ENCODE results near the gene SMC1B. TPM values are rescaled to one million over a fixed set of nuclear protein-coding genes. Genes with fewer than 3 reads are reported as not detected.
"Not testable (repeated sequence)": the region's sequence is repeated elsewhere in the genome, so short reads cannot be mapped to it uniquely, and the experiment has no call there.

The SMC1B gene
- total RNA-seq, 1 donor, result 0.10 TPM

DNA sequence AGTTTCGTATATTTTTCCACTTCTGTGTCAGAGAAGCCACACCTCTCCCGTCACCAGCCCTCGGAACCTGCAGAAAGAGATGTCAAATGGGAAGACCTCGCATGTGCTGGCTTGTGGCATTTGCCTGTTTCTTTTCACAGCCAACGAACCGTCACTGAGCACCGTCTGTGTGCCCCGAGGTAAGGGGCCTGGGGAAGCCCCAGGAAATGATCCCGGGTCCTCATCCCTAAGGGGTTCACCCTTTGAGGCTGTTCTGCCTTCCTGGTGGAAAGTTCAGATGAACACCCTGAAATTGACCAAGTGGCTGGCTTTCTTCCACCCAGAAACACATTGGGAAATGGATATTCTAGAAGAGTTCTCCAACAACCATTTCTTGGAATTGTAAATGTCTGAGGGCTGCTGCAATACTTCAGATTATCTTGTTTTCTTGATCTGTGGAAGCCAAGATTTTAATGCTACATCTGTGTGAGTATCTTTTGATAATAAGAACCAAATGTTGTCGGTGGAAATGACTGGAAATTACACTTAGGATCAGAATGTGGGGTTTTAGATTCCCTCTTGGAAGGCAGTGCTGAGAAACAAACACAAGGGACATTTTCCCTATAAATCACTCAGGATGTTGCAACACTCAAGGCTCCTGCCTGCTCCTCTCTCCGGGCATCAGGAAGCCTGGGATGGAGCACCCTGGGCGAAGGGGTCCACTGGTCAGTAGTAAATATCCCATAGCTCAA is 37.7 kb upstream of the SMC1B start:
- no peaks in the 10 kb centered on the region for H3K27me3 ChIP-seq (ENCODE audit: insufficient read depth, low read length)
- H3K4me3 ChIP-seq (ENCODE audit: low read length), result no peak overlapping the region
- no peaks in the 10 kb centered on the region for H3K4me1 ChIP-seq (ENCODE audit: insufficient read depth, low read length)

DNA sequence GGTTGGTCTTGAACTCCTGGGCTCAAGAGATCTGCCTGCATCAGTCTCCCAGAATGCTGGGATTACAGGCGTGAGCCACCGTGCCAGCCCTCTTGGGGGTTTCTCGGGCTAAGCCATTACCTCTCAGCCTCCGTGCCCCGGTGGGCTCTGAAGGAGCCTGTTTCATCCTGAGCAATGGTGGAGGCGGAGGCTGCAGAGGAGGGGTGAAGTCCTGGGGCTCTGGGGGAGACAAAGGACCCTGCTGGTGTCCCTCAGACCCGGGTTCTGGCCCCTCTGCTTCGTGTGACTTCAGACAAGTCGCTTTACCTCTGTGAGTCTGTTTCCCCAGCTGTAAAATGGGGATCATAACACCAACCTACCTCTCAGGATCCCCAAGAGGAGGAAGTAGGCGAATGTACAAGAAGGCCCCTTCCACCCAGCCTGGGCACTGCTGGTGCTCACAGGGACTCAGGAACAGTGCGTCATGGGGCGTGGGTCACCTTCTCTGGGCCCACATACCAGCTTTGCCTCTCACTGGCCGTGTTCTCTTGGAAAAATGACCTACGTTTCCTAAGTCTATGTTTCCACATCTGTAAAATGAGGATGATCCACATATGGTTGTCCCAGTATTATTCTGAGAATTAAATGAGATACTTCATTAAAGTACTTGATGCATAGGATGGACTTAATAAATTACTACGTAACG is 36.8 kb upstream of the SMC1B start:
- H3K27me3 ChIP-seq (ENCODE audit: insufficient read depth, low read length), result no peaks in the 10 kb centered on the region
- H3K4me1 ChIP-seq (ENCODE audit: insufficient read depth, low read length), result no peaks in the 10 kb centered on the region
- H3K9me3 ChIP-seq (ENCODE audit: low read depth, low read length), result no peaks in the 10 kb centered on the region
- H3K4me3 ChIP-seq (ENCODE audit: low read length), result no peak overlapping the region

More for the DNA sequence above, 37.7 kb upstream of the SMC1B start:
- no peaks in the 10 kb centered on the region for H3K9me3 ChIP-seq (ENCODE audit: low read depth, low read length)

DNA sequence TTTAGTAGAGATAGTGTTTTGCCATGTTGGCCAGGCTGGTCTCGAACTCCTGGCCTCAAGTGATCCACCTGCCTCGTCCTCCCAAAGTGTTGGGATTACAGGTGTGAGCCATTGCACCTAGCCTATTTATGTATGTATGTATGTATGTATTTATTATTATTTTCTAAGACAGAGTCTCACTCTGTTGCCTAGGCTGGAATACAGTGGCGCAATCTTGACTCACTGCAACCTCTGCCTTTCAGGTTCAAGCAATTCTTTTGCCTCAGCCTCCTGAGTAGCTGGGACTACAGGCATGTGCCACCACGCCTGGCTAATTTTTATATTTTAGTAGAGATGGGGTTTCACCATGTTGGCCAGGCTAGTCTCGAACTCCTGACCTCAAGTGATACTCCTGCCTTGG is 36.0 kb upstream of the SMC1B start:
- H3K4me3 ChIP-seq (ENCODE audit: low read length), result not testable (repeated sequence)

DNA sequence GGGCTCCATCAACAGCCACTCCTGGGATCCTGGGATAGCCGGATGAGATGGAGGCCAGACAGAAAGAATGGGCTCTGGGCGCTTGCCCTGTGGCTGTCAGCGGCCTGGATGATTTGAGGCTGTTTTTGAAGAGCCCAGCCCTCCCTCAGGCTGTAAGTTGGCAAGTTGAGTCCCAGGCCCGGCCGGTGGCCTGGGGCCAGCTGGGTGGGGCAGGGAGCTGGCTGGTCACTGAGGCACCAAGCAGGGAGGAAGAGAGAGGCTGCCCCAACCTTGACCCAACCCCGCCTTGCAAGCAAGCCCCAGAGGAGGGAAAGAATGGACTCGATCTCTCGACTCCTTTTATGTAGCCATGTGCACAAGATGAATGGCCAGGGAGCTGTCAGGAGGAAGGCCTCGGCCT is 35.0 kb upstream of the SMC1B start:
- no peaks in the 10 kb centered on the region for H3K4me1 ChIP-seq (ENCODE audit: insufficient read depth, low read length)
- H3K27me3 ChIP-seq (ENCODE audit: insufficient read depth, low read length), result no peaks in the 10 kb centered on the region
- no peak overlapping the region for H3K4me3 ChIP-seq (ENCODE audit: low read length)
- H3K9me3 ChIP-seq (ENCODE audit: low read depth, low read length), result no peaks in the 10 kb centered on the region

More for the DNA sequence above, 36.0 kb upstream of the SMC1B start:
- not testable (repeated sequence) for H3K27me3 ChIP-seq (ENCODE audit: insufficient read depth, low read length); H3K9me3 ChIP-seq (ENCODE audit: low read depth, low read length); H3K4me1 ChIP-seq (ENCODE audit: insufficient read depth, low read length)

DNA sequence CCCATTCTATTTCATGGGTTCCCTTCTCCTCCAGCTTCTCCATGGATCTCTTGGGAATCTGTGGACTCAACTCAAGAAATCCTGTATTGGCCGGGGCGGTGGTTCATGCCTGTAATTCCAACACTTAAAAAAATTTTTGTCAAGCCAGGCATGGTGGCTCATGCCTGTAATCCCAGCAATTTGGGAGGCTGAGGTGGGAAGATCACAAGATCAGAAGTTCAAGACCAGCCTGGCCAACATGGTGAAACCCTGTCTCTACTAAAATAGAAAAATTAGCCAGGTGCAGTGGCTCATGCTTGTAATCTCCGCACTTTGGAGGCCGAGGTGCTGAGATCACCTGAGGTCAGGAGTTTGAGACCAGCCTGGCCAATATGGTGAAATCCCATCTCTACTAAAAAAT is 34.2 kb upstream of the SMC1B start:
- not testable (repeated sequence) for H3K4me3 ChIP-seq (ENCODE audit: low read length); H3K4me1 ChIP-seq (ENCODE audit: insufficient read depth, low read length); H3K9me3 ChIP-seq (ENCODE audit: low read depth, low read length); H3K27me3 ChIP-seq (ENCODE audit: insufficient read depth, low read length)

DNA sequence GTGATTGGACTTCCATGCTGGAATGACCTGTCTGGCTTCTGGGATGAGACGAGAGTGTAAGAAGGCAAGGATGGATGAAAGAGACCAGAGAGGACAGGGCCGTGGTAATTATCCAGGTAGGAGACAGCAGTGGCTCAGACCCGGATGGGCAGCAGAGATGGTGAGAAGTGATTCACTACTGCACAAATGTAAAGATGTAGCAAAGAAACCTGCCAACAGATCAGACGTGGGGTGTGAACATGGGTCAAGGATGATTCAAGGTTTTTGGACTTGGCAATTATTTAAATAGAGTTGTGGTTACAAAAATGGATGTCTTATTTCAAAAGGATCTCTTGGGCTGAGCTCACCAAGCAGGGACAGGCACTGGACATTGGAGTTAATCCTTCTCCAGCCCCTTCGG is 32.8 kb upstream of the SMC1B start:
- no peaks in the 10 kb centered on the region for H3K9me3 ChIP-seq (ENCODE audit: low read depth, low read length)
- H3K4me1 ChIP-seq (ENCODE audit: insufficient read depth, low read length), result no peaks in the 10 kb centered on the region
- no peak overlapping the region for H3K4me3 ChIP-seq (ENCODE audit: low read length)
- H3K27me3 ChIP-seq (ENCODE audit: insufficient read depth, low read length), result no peaks in the 10 kb centered on the region

DNA sequence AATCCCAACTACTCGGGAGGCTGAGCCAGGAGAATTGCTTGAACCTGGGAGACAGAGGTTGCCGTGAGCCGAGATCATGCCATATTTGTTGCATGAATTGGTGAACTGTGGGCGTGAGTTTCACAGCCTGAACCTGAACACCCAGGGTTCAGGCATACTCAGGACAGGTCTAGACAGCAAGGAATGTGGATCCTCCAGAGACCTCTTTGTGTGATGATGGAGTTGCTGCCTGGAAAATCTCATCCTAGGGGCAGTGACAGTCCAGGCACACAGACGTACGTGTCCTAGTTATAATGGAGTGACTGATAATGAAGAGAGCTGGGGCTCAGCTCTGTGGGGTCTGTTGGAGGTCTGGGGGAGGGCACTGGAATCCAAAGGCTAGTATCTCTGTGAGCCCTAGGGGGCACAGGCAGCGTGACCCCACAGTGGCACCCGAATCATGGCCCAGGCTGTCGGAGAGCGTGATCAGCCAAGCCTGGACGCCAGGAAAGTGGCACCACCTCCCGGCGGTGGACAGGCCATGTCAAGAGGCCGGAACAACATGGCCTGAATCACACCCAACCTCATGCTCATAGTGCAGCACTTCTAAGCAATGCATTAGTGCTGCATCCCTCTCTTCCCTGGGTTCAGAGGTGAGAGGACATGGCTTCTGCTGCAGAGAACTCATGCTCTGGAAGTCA is 31.8 kb upstream of the SMC1B start:
- Histone ChIP-seq H3K4me1 (ENCODE audit: insufficient read depth, low read length) (no peaks in the 10 kb centered on the region), H3K4me3 (ENCODE audit: low read length) (no peak overlapping the region), H3K9me3 (ENCODE audit: low read depth, low read length) (no peaks in the 10 kb centered on the region), H3K27me3 (ENCODE audit: insufficient read depth, low read length) (no peaks in the 10 kb centered on the region)

DNA sequence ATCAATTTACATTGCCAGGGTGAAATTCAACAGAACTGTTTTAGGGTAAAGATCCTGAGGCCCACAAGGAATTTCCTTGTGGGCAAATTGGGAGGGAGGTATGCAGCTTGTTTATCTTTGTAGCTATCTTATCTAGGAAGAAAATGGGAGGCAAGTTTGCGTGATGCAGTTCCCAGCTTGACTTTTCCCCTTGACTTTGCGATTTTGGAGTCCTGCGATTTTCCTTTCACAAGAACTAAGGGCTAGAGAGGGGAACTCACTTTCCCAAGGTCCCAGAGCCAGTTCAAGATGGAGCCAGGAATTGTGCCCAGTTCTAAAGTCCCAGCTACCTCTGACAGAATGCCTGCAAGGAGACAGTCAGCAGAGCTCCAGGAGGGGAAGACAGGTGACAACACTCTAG is 30.8 kb upstream of the SMC1B start:
- H3K9me3 ChIP-seq (ENCODE audit: low read depth, low read length), result no peaks in the 10 kb centered on the region
- no peaks in the 10 kb centered on the region for H3K4me1 ChIP-seq (ENCODE audit: insufficient read depth, low read length)
- H3K4me3 ChIP-seq (ENCODE audit: low read length), result no peak overlapping the region
- no peaks in the 10 kb centered on the region for H3K27me3 ChIP-seq (ENCODE audit: insufficient read depth, low read length)

DNA sequence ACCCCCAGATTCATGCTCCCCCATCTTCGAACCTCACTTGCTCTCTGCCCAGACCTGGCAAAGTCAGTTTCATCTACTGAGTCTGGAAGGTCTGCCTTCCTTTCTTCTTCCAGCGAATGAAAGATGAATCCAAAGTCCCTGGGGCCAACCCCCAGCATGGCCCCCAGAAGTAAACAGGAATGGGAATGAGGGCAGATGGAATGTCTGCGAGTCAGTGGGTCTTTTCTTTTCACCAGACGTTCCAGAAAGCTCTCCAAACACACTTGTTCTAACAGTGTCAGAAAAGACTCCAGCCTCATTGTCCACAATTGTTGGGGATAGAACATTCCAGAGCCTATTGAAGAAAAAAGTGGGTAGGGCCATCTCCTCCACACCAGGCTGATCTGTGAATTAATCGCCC is 28.7 kb upstream of the SMC1B start:
- H3K4me1 ChIP-seq (ENCODE audit: insufficient read depth, low read length), result no peaks in the 10 kb centered on the region
- no peak overlapping the region for H3K4me3 ChIP-seq (ENCODE audit: low read length)
- no peaks in the 10 kb centered on the region for H3K27me3 ChIP-seq (ENCODE audit: insufficient read depth, low read length)
- no peaks in the 10 kb centered on the region for H3K9me3 ChIP-seq (ENCODE audit: low read depth, low read length)

DNA sequence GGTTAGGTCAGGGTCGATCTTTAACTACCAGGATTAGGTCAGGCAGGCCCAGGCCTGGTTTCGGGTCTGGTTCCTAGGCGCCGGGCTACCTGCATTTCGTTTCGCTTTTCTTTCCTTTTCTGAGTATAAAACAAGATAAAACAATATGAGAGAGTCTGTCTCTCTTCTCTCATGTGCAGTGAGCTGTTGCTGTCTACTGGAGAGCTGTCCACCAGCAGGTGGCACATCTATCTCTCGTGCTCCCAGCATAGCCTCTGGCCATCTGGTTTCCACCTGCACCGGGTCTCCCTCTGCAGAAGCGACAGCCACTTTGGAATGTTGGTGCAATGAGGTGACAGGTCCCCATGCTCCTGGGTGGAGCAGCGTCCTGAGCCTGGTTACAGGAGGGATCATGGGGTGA is 27.7 kb upstream of the SMC1B start:
- H3K4me3 ChIP-seq (ENCODE audit: low read length), result no peak overlapping the region
- no peaks in the 10 kb centered on the region for H3K27me3 ChIP-seq (ENCODE audit: insufficient read depth, low read length)
- H3K9me3 ChIP-seq (ENCODE audit: low read depth, low read length), result no peaks in the 10 kb centered on the region
- H3K4me1 ChIP-seq (ENCODE audit: insufficient read depth, low read length), result peaks cover under 1% of the 10 kb centered on the region

DNA sequence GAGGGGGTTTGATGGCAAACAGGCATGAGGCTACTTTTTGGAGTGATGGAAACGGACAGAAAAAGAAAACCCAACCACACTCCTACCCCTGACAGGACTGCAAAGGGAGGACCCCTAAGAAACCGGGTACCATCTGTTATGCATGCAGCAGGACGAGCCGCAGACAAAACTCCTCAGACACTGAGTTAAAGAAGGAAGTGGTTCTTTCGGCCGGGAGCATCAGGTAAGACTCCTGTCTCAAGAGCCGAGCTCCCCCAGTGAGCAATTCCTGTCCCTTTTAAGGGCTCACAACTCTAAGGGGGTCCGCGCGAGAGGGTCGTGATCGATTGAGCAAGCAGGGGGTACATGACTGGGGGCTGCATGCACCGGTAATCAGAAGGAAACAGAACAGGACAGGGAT is 27.3 kb upstream of the SMC1B start:
- not testable (repeated sequence) for H3K9me3 ChIP-seq (ENCODE audit: low read depth, low read length); H3K4me1 ChIP-seq (ENCODE audit: insufficient read depth, low read length); H3K27me3 ChIP-seq (ENCODE audit: insufficient read depth, low read length); H3K4me3 ChIP-seq (ENCODE audit: low read length)

DNA sequence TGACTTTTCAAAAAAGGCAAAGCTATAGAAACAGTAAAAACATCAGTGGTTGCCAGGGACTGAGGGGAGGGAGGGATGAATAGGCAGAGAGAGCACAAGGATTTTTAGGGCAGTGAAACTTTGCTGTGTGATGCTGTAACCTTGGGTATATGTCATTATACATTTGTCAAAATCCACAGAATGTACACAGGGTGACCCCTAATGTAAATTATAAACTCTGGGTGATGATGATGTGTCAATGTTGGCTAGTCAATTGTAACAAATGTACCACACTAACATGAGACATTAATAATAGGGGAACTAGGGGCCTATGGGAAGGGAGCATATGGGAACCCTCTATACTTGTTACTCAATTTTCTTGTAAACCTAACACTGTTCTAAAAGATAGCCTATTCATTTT is 24.9 kb upstream of the SMC1B start:
- peaks cover 16% of the 10 kb centered on the region for H3K4me1 ChIP-seq (ENCODE audit: insufficient read depth, low read length)
- no peaks in the 10 kb centered on the region for H3K9me3 ChIP-seq (ENCODE audit: low read depth, low read length)
- no peak overlapping the region for H3K4me3 ChIP-seq (ENCODE audit: low read length)
- no peaks in the 10 kb centered on the region for H3K27me3 ChIP-seq (ENCODE audit: insufficient read depth, low read length)

DNA sequence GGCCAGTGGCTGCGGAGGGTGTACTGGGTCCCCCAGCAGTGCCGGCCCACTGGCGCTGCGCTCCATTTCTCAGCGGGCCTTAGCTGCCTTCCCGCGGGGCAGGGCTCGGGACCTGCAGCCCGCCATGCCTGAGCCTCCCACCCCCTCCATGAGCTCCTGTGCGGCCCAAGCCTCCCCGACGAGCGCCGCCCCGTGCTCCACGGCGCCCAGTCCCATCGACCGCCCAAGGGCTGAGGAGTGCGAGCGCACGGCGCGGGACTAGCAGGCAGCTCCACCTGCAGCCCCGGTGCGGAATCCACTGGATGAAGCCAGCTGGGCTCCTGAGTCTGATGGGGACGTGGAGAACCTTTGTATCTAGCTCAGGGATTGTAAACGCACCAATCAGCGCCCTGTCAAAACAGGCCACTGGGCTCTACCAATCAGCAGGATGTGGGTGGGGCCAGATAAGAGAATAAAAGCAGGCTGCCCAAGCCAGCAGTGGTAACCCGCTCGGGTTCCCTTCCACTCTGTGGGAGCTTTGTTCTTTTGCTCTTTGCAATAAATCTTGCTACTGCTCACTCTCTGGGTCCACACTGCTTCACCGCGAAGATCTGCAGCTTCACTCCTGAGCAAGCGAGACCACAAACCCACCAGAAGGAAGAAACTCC is 23.6 kb upstream of the SMC1B start:
- not testable (repeated sequence) for H3K27me3 ChIP-seq (ENCODE audit: insufficient read depth, low read length); H3K4me3 ChIP-seq (ENCODE audit: low read length); H3K9me3 ChIP-seq (ENCODE audit: low read depth, low read length)
- H3K4me1 ChIP-seq (ENCODE audit: insufficient read depth, low read length), result peaks cover 16% of the 10 kb centered on the region

DNA sequence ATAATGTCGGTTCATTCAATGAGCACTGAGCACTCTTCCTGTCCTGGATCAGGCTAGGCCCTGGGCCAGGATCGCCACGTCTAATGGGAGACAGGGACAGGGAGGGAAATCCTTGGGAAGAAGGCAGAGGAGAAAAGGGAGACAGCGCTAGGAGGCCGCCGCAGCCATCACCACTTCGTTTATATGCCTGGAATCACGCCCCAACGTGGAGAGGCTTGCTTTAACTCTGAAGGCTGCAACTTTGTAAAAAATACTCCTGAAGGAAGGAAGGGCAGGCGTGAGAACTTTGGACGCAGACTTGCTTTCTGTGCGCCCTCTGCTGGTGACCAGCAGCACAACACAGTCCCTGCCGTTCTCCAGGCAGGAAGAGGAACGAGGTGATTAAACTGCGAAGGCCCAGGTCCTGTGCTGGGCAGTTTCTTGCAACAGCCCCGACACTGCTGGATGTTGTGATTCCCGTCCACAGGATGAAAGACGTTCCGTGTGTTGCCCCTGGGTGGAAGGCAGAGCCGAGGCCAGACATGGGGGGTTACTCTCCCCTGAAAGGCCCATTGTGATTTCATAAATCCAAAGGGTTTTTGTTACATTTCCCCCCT is 22.2 kb upstream of the SMC1B start:
- Histone ChIP-seq H3K9me3 (ENCODE audit: low read depth, low read length) (no peaks in the 10 kb centered on the region), H3K4me3 (ENCODE audit: low read length) (no peak overlapping the region), H3K4me1 (ENCODE audit: insufficient read depth, low read length) (peaks cover 16% of the 10 kb centered on the region), H3K27me3 (ENCODE audit: insufficient read depth, low read length) (no peaks in the 10 kb centered on the region)

DNA sequence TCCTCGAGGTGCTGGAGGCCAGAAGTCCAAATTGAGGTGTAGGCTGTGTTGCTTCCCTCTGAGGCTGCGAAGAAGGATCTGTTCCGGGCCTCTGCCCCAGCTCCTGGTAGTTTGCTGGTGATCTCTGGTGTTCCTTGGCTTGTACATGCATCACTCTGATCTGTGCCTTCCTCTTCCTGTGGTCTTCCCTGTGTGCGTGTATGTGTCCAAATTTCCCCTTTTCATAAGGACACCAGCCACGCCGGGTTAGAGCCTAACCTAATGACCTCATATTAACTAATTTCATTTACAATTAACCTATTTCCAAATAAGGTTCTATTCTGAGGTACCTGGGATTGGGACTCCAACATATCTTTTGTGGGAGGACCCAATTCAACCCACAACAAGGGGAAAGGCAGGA is 21.6 kb upstream of the SMC1B start:
- Histone ChIP-seq H3K27me3 (ENCODE audit: insufficient read depth, low read length) (no peaks in the 10 kb centered on the region), H3K4me3 (ENCODE audit: low read length) (no peak overlapping the region), H3K9me3 (ENCODE audit: low read depth, low read length) (no peaks in the 10 kb centered on the region), H3K4me1 (ENCODE audit: insufficient read depth, low read length) (peaks cover 16% of the 10 kb centered on the region)
